GM21619 (cell line): ENCODE measurements around the gene MGMT.

ENCODE experiments used
- ATAC-seq: cut with Tn5 transposase; IDR thresholded peaks from one replicate; pipeline ENCODE4 v1.9.1; 2021; ENCODE audit not compliant: unreplicated experiment

MGMT gene

DNA sequence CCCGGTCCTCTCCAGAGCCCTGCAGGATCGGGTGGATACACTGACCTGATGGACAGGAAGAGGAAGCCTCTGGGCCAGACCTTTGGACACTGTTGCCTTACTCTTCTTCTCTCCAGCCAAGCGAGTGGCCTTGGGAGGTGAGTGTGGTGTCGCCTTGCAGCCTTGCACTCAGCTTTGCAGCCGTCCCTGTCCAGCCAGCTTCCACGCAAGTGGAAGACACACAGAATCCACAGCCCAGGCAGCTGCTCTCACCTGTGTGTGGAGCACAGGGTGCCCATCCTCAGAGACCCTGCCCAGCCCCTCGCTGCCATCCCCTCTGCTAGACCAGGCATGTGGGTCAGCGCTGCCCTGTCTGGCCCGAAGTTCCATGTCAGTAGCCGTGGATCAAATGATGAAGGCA, 258.0 kb downstream of the MGMT start:
- no peak for ATAC-seq

DNA sequence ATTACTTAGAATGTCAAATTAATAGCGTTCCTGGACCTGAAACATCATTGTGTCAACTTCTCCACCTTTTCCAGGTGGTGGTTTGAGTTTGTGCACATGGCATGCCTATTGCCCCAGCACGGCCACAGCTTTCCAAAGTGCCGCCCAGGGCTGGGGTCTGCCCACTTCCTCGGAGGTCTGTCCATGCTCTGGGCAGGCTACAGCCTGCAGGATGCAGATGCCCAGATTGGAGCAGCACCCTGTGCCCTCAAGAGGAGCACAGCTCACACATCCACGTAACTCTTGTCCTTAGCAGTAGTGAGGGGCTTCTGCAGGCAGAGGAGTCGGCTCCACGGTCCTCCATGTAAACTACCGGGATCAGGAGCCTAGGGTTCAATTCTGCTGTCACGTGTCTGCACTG, 258.4 kb downstream of the MGMT start:
- ATAC-seq = no peak

DNA sequence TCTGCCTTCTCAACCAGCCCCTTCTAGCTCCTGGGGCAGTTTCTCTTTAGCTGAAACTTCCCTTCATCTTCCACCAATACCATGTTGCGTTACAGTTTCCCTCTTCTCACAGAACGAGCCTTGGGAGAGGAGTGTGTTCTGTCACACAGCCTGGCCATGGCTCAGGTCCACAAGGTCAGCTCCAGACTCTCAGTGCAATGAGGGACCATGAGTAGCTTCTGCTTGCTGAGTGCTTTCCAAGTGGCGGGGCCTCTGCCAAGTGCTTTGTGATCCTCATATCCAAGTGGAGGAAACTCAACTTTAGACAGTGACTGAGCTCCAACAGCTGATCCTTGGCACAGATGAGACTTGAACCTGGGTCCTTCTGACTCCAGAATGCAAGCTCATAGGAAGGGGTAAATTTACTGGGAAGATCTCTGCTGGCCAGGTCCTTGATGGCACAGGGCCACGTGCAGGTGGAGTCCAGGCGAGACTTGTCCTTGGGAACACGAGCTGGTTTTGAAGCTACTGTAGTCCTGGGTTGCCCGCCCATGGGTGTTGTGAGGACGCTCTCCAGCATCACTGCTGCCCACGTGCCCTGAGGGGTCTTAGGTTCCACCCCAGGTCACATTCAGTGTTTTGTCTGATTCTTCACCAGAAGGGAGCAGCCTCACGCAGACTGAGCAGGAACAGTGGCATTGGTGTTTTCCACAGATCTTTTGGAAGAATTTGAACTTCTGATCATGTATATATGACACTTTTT, 259.0 kb downstream of the MGMT start:
- no peak for ATAC-seq

DNA sequence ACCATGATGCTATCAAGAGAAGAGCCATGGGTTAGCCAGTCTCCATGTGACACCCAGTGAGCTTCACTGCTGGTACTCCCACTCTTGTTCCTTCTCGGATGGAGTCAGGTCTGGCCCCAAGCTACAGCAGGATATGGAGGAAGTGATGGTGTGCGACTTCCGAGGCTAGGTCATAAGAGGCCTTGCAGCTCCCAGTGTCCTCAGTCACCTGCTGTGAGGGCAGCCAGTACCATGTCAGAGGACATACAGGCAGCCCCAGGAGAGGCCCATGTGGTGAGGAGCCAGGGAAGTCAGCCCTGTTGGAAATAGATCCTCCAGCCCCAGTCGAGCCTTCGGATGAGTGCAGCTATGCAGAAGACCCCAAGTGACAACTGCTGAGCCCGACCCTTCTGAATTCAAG, 260.0 kb downstream of the MGMT start:
- ATAC-seq = no peak

DNA sequence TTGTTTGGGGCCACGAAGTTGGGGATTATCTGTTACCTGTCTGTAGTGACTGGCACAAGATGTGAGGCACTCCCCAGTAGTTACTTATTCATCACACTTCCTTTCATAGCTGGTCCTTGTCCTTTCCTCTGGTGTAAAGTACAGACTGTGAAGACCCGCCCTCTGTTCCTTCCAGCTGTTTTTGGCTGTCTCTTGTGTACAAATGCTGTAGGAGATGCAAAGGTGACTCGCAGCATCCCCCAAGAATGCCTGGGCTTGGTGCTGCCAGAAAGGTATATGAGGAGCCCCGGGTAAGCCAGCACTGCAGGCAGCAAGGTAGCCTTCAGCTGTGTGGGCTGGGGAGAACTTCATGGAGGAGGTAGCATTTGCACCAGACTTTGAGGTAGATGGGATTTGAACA, 260.5 kb downstream of the MGMT start:
- ATAC-seq = no peak

DNA sequence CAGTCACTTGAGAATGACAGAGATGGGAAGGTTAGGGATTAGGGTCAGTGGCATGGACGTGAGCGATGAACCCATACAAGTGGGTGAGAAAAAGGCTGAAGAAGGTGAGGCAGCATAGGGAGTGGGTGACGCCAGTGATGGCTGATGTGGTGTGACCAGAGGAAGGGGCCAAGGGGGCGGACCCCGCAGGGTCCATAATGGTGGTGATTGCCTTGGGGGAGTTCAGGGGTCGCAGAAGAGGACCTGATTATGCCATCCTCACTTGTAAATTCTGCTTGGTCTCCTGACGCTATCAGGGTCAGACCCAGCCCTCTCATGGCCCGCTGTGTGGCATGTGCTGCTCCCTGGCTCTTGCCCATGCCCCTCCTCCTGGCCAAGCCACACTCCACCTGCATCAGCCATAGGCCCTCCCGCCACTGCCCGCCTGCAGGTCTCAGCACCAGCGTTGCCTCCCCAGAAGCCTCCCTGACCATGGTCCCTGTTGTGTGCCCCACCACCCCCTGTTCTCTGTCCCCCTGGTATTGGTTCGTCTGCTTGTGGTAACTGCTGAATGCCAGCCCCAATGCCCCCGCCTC, 261.3 kb downstream of the MGMT start:
- no peak for ATAC-seq

DNA sequence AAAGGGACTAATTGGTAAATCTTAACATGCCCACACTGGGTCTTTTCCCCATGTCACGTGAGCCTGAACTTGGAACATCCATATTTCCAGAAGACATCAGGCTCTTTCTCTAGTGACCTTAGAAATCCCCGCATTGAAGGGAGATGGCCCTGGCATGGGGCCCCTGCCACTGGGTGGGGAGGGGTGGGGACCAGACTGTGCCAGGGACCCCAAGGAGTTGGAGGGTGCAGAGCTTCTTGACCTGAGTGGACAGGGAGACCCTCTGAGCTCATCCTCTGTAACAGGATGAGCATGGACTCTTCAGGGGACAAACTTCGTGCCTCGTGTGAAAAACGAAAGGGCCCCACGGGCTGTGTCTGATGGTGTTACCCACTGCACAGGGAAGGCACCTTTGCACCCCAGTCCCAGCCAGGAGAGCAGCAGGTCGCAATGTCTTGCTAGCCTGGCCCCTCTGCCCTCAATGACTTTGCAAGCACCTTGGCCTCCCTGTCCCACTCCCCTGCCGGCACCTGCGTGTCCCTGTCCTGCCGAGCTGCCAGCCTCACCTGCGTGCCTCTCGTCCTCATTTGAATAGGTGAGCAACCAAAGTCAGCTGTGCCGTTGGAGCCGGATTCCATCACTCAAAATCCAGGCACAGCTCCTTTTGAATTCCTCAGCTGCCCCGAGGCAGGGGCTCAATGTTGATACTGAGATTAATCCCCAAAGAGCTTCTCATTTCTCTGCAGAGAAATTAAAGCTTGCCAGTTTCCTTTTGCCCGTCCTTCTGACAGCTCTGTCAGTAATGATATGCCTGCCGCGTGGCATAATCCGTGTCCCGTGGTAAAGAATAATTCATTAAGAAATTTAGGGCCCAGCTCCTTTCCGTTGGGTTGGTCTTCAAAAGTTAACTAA, 262.1 kb downstream of the MGMT start:
- no peak for ATAC-seq

DNA sequence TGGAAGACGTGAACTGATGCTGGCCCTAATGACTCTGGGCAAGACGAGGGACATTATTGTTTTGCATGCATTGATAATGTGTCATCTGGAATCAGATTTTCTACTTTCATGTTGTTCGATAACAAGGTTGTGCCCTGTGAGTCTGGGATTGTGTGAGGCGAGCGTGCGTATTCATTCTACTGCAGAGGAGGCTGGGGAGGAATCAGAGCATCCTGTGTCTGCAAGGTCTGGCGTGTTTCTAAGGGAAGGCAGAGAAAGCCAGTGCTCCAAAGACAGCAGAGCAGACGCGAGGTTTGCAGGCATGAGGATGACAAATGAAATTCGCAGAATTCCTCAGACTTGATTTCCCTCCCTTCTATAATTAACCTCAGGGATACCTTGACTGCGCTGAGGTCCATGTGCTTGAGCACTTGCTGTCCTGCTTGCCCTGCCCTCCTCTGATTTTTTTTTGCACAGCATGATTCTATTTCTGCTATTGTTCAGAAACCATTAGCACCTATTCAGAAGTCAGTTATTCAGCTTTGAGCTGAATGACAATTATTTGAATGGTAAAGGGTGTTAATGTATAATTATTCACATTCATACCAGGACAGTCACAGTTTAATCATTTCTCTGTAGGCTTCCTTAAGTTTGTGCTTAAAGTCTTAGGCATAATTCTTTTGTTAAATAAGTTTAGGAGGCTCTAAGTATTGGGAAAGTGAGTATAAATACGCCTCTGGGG, 263.4 kb downstream of the MGMT start:
- no peak for ATAC-seq

DNA sequence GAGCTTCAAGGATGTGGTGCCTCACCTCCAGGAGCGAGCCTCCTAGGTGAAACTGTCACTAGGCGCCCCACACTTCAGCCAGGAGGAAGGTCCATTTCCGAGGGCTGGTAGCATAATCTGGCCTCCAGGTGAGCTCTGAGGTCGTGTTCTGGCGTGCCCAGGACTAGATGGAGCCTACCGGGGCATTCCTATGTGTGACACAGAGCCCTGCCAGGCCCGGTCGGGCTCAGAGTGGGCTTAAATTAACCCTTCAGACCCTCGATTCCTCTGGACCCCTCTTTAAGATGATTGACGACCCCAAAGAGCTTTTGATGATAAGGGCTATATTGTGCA, 263.9 kb downstream of the MGMT start:
- no peak for ATAC-seq

DNA sequence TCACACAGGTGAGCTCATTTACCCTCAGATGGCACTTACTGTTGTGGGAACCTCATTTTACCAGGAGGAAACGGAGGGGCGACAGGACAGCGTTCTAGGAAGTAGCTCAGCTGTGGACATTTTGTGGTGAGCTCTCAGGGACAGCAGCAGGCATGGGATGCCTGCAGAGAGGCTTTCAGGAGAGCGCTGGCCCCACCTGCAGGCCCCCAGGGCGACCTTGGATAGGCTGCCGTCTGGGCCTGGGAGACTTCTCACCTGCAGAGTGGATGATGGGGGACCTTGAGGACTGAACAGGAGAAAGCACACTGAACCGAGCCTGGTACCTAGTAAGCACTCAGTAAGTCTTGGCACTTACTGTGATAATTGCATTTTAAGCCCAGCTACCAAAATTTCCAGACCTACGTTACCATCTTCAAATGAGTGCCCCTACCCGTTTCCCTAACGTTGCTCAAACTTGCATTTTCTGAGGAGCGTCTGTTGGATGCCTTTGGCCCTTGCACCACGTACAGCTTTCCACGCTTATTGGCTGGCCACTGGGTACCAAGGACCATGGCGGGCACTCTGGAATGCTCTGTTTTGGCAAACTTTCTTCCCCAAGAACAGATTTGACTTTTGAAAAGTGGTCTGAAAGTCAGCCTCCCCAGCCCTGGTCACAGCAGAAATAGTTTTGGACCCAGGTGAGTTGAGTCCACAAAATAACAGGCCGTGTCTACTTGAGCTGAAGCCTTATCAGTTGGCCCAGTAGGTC, 273.7 kb downstream of the MGMT start:
- no peak for ATAC-seq

DNA sequence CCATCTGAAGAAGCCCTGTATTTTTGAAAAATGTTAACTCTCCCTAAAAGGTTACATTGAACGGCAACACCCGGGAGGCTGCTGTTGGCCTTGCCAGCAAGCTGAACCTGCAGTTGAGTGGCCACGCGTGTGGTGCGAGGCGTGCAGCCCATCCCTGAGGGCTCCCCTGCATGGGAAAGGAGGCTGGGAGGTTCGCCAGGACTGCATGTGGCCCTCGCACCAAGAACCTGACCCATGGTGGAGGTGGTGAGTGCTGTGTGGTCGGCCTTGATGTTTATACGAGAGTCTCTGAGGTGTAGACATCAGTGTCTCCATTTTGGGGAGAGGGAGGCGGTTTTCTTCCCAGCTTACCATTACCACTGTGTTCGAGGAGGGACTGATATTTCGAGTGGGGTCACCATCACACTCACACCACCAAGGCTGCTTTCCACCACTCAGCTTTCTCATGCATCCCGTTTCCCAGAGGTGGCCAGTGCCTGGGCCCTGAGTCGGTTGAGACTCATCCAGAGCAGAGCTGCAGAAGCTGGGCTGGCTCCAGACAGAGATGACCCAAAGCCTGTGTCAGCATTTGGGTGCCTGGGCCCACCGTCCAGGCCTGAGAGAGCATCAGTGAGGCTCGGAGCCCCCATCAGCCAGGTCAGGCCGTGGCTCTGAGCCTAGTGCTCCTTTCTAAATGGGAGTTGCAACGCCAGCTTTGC, 274.4 kb downstream of the MGMT start:
- no peak for ATAC-seq

DNA sequence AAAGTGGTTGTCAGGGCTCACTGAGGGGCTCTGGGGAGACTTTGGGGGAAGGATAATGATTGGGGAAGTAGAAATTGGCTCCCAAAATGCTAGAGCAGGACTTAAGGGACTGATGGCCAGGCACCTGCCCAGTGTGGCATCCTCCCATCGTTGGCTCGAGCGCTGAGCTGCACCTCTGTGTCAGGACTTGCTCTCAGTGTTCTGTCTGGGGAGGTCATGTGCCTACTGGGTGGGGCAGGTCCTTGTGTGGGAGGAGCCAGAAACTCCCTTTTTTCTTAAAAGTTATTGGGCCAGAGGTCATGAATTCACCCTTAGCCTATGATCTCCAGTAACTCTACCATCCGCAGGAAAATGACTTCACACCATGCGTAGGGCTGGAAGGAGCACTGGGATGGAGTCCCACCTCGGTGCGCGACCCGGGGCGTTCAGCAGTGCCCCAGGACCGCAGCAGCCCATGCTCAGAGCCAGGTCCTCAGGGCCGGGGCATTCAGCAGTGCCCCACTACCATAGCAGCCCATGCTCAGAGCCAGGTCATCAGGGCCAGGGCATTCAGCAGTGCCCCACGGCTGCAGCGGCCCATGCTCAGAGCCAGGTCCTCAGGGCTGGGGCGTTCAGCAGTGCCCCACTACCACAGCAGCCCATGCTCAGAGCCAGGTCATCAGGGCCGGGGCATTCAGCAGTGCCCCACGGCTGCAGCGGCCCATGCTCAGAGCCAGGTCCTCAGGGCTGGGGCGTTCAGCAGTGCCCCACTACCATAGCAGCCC, 275.1 kb downstream of the MGMT start:
- ATAC-seq = no peak

DNA sequence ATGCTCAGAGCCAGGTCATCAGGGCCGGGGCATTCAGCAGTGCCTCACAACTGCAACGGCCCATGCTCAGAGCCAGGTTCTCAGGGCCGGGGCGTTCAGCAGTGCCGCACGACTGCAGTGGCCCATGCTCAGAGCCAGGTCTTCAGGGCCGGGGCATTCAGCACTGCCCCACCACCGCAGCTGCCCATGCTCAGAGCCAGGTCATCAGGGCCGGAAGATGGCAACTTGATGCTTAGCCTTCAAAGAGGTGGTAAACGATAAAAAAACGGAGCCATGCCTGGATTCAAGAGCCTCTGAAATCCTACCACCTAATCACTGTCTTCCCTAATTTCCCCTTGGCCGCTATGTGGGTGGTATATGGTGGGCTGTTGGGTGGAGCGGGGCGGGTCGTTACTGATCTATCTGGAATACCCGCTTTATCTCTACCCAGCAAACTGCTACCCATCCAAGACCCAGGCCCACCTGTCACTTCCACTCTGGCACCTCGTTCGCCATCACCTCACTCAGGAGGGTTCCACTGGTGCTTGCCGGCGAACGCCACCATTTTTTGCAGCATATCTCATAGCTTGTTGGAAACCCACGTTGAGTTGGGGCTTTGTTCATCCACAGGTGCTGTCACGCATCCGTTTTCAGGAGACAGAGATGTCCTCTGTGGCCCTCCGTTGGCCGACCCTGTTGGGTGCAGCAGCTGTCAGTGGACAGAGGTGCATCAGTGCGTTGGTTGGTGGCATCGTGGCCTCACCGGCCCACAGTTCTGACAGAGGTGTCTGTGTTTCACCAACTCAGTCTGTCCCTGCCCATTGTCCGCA, 275.9 kb downstream of the MGMT start:
- ATAC-seq = no peak

DNA sequence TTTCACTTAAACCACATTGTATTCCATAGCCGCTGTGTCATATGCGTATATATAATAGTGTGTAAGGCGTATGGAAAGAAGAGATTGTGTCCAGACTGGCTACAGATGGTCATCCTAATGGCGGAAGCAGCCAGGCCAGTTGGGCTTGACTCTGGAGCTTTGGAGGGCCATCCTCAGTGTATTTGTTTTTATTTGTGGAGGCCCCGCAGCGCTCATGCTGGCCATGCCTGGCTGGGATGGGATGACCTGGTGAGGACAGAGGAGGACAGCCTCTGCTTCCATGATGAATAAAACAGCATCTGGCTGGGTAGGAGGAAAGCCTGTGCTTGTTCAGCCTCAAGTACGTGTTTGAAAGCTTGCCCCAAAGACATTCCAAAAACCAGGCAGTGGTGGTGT, 276.7 kb downstream of the MGMT start:
- no peak for ATAC-seq

DNA sequence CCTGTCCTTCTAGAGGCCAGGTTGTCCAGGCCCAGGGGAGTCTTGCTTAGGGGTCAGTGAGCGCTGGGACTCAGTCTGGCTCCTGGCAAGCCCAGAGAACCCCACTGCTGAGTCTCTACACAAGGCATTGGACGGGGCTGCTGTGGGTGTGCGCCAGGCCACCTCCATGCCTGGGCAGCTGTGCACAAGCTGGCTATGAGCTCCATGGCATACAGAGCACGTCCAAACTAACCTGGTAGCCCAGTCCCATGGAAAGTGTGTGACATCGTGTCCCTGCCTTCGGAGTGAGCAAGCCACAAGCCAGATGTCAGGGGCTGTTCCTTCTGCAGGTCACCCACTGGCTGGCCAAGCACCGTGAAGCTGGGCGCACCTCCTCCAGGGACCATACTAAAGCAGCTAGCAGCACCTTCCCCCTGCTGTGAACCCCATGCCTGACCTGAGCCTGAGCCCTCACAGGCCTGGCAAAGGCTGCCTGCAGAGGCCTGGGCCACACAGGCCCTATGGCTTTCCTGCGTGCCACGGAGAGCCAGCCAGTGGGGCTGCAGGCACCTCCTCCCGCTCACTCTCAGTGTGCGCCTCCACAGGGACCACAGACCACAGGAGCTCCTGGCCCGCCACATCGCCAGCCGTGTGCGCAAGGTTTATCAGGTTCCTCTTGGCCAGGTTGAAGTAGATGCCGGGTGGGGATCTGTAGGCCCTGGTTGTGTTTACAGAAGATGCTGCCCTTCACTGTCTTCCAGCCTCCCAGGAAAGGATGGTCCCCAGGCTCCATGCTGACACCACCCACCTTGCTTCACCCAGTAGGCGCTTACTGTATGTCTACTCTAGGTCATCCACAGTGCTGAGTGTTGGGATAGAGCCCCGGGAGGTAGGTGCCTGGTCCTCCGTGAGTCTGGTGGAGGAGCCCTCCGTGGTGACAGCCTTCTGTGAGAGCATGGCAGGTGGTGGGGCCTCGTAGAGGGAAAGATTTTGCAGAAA, 277.4 kb downstream of the MGMT start:
- no peak for ATAC-seq

DNA sequence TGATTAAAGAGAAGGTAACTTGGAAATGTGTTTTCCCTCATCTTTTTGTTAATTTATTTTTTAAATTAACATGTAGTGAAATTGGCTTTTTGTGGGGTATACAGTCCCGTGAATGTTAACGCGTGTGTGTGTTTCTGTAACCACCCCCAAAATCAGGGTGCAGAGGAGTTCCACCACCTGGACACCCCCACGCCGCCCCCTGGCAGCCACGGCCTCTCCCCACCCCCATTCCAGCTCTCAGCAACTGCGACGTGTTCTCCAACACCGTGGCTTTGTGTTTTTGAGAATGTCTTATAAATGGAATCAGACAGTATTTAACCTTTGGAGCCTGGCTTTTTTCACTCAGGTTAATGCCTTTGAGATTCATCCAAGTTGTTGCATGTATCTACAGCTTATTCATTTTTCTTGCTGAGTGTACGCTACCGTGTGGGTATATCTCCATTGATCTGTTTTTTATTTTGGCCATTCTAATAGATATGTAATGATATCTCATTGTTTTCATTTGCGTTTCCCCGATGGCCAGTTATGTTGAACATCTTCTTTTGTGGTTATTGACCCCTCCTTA, 278.2 kb downstream of the MGMT start:
- ATAC-seq = no peak
